Measurements from ENCODE around the gene MAP7.

DNA sequence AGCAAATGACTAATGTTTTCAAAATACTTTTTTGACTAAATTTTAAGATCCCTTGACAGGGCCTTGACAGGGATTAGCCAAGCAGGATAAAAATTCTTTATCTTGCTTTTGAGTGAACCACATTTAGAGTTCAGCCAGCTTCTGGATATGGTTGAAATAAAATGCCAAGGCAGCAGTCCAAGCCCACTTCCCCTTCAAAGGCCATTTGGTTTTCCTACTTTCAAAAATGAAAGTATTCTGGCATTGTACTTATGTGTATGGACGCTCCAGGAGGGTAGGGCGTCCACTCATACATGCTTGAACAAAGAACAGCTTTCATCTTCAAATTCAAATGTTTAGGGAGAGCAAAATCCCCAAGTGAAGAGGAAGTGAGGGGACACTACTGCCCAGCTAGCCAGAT is 178.3 kb downstream of the MAP7 start:
- TF ChIP-seq, protein P1, sequence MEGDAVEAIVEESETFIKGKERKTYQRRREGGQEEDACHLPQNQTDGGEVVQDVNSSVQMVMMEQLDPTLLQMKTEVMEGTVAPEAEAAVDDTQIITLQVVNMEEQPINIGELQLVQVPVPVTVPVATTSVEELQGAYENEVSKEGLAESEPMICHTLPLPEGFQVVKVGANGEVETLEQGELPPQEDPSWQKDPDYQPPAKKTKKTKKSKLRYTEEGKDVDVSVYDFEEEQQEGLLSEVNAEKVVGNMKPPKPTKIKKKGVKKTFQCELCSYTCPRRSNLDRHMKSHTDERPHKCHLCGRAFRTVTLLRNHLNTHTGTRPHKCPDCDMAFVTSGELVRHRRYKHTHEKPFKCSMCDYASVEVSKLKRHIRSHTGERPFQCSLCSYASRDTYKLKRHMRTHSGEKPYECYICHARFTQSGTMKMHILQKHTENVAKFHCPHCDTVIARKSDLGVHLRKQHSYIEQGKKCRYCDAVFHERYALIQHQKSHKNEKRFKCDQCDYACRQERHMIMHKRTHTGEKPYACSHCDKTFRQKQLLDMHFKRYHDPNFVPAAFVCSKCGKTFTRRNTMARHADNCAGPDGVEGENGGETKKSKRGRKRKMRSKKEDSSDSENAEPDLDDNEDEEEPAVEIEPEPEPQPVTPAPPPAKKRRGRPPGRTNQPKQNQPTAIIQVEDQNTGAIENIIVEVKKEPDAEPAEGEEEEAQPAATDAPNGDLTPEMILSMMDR (conservative IDR thresholded peaks at IDR 0.05; ENCODE audit: low read length) = no peak
- TF ChIP-seq EZH2phosphoT487 (IDR thresholded peaks at IDR 0.05; ENCODE audit: borderline replicate concordance, low read depth, low read length) = no peak
